Measurements from ENCODE around the gene BTNL3.
"Not testable (repeated sequence)": the region's sequence is repeated elsewhere in the genome, so short reads cannot be mapped to it uniquely, and the experiment has no call there.

BTNL3 gene

GRCh38 chr5:181043285-181044092 lies 54.8 kb downstream of the BTNL3 start:
- TF ChIP-seq POLR2A (IDR thresholded peaks at IDR 0.05; ENCODE audit: extremely low read depth, insufficient read length) (no peak), CTCF (IDR thresholded peaks at IDR 0.05; ENCODE audit: low read depth, low read length) (peak; percentile 9), MYC (IDR thresholded peaks at IDR 0.05; ENCODE audit: low read depth, low read length) (no peak), MAX (IDR thresholded peaks at IDR 0.05; ENCODE audit: low read depth, low read length) (no peak)
- H3K4me3 ChIP-seq (ENCODE audit: low read depth, low read length), result no peak overlapping the region
- DNase-seq (ENCODE audit: low read depth), result no peak

- no peak overlapping the region for H3K4me3 ChIP-seq (ENCODE audit: low read depth, low read length)
- DNase-seq (ENCODE audit: low read depth), result no peak
- TF ChIP-seq MAX (IDR thresholded peaks at IDR 0.05; ENCODE audit: low read depth, low read length), result no peak
- no peak for TF ChIP-seq MYC (IDR thresholded peaks at IDR 0.05; ENCODE audit: low read depth, low read length)
- TF ChIP-seq POLR2A (IDR thresholded peaks at IDR 0.05; ENCODE audit: extremely low read depth, insufficient read length), result no peak
- no peak for TF ChIP-seq CTCF (IDR thresholded peaks at IDR 0.05; ENCODE audit: low read depth, low read length)
These were observed 55.5 kb downstream of the BTNL3 start for GRCh38 chr5:181044093-181044599.

GRCh38 chr5:181044662-181045305 lies 56.1 kb downstream of the BTNL3 start:
- no peak for TF ChIP-seq MAX (IDR thresholded peaks at IDR 0.05; ENCODE audit: low read depth, low read length)
- TF ChIP-seq MYC (IDR thresholded peaks at IDR 0.05; ENCODE audit: low read depth, low read length), result no peak
- no peak for TF ChIP-seq CTCF (IDR thresholded peaks at IDR 0.05; ENCODE audit: low read depth, low read length)
- no peak for TF ChIP-seq POLR2A (IDR thresholded peaks at IDR 0.05; ENCODE audit: extremely low read depth, insufficient read length)
- DNase-seq (ENCODE audit: low read depth), result peak; percentile 70
- no peak overlapping the region for H3K4me3 ChIP-seq (ENCODE audit: low read depth, low read length)

- H3K4me3 ChIP-seq (ENCODE audit: low read depth, low read length), result no peak overlapping the region
- TF ChIP-seq MAX (IDR thresholded peaks at IDR 0.05; ENCODE audit: low read depth, low read length) (no peak), POLR2A (IDR thresholded peaks at IDR 0.05; ENCODE audit: extremely low read depth, insufficient read length) (no peak), MYC (IDR thresholded peaks at IDR 0.05; ENCODE audit: low read depth, low read length) (no peak), CTCF (IDR thresholded peaks at IDR 0.05; ENCODE audit: low read depth, low read length) (no peak)
- DNase-seq (ENCODE audit: low read depth), result peak; percentile 11
These were observed 56.7 kb downstream of the BTNL3 start for GRCh38 chr5:181045316-181045715.

GRCh38 chr5:181045857-181046256 lies 57.2 kb downstream of the BTNL3 start:
- not testable (repeated sequence) for DNase-seq (ENCODE audit: low read depth); H3K4me3 ChIP-seq (ENCODE audit: low read depth, low read length)

- TF ChIP-seq MYC (IDR thresholded peaks at IDR 0.05; ENCODE audit: low read depth, low read length) (no peak), MAX (IDR thresholded peaks at IDR 0.05; ENCODE audit: low read depth, low read length) (no peak), POLR2A (IDR thresholded peaks at IDR 0.05; ENCODE audit: extremely low read depth, insufficient read length) (no peak), CTCF (IDR thresholded peaks at IDR 0.05; ENCODE audit: low read depth, low read length) (no peak)
- H3K4me3 ChIP-seq (ENCODE audit: low read depth, low read length), result no peak overlapping the region
- DNase-seq (ENCODE audit: low read depth), result no peak
These were observed 58.6 kb downstream of the BTNL3 start for GRCh38 chr5:181047288-181047687.
